GM18873 (cell line): ENCODE data around the gene KHK.
"Not testable (repeated sequence)": the region's sequence is repeated elsewhere in the genome, so short reads cannot be mapped to it uniquely, and the experiment has no call there.

Experiments used
- ATAC-seq: cut with Tn5 transposase; IDR thresholded peaks from one replicate; pipeline ENCODE4 v1.9.1; 2021; ENCODE audit warnings: mild to moderate bottlenecking, moderate library complexity, moderate number of reproducible peaks; ENCODE audit not compliant: unreplicated experiment, low FRiP score

Gene KHK

GRCh38 chr2:27059141-27059820 lies 27.3 kb upstream of the KHK start:
- no peak for ATAC-seq

DNA sequence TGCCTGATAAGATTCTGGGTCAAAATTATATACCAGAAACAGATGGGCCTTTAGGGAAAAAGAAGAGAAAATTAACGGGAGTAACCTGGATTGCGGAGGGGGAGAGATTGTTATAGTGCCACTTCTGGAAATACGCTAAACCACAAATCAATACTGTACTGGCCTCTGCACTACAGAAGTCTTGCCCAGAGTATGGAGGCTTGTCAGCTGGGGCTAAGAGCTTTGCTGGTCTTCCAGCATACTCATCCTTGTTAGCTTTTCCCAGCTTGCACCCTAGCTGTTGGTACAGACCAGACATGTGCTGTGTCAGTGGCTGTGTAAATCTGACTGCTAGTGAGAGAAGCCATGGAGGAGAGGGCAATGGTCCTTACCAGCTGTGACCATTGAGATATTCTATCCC lies 26.2 kb upstream of the KHK start:
- ATAC-seq, result no peak

DNA sequence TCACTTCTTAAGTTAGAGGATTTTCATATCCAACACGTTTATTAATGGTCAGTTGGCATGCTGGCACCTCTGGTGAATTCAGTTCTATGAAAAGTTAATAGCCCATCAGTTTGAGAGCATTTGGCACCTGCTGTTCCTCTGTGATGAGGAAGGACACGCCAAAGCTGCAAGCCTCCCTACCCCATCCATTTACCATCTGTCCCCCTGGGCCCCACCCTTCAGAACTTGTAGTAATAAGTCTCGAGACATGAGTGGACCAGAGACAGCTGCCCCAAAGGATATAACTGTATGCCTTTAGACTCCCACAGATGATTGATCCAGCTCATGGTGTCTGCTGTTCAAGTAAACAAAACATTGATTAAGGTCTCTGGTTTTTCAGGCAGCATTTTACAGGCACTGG lies 21.4 kb upstream of the KHK start:
- no peak for ATAC-seq

GRCh38 chr2:27067385-27067784 lies 19.2 kb upstream of the KHK start:
- ATAC-seq, result no peak

DNA sequence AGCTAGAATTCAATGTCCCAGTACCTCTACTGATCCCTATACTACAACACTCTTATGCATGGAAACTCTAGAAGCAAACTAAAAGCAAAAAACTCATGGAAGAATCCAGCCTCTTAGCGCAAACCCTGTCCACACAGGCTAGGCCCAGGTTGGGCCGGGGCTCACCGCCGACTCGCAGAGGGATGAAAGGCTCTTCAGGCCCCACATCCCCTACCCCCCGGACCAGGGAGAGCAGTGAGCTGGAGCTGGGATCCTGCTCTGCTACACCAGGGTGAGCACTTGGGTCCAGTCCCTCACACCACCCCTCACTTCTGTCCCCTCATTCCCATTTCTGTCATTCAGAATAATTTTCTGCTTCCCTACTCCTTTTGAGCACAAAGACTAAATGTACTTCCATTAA lies 17.1 kb upstream of the KHK start:
- no peak for ATAC-seq

DNA sequence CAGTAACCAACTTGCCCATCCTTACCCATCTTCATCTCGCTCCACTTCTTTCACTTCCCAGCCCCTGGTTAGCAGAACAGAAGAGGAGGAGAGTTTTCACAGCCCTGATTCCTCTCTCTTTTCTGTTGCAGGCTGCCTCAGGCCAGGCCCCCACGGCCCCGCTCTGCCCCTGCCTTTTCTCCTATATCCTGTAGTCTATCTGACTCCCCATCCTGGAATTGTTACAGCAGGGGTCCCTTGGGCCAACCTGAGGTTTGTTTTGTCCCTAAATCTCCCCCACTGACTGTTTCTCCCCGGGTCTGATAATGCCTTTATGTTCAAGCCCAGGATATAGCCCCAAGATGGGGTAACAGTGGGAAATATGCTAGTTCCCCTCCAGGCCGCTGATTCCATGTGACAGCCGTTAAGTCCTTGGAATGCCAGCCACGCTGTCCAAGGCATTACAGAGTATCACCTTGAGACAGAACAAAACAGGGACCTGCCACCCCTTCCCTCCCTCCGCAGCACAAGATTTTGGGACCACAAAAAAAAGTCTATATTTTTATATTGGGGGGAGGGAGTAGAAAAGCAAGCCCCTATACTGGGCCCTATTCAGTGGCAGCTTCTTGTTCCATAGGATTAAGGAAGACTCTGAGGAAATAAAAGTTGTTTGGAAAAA lies 16.5 kb upstream of the KHK start:
- ATAC-seq, result no peak

DNA sequence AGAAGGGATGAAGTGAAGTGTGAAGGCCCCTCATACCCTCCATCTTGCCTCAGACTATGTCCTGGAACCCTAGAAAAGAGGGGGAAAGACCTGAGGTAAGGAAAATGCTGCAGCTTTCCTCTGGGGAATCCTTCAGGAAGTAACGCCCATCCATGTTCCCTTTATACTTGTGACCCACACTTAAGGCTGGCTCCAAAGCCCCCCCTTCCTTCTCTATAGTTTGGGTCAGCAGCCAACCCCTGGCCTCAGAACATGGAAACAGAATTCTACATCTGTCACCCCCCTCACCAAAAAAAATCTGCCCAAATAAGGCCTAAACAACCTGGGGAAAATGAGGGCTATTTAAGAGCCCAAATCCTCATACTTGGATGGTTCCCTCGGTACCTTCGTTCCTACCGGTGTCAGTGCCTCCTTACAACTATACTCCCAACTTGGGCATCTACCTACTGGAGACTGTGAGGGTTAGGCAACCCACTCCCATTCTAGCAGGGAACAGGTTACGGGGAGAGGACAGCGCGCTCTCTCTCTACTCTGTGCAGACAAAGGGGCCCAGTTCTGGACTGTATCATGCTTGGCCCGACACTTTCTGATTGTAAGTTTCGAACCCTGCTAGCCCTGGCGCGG lies 15.8 kb upstream of the KHK start:
- ATAC-seq, result no peak

DNA sequence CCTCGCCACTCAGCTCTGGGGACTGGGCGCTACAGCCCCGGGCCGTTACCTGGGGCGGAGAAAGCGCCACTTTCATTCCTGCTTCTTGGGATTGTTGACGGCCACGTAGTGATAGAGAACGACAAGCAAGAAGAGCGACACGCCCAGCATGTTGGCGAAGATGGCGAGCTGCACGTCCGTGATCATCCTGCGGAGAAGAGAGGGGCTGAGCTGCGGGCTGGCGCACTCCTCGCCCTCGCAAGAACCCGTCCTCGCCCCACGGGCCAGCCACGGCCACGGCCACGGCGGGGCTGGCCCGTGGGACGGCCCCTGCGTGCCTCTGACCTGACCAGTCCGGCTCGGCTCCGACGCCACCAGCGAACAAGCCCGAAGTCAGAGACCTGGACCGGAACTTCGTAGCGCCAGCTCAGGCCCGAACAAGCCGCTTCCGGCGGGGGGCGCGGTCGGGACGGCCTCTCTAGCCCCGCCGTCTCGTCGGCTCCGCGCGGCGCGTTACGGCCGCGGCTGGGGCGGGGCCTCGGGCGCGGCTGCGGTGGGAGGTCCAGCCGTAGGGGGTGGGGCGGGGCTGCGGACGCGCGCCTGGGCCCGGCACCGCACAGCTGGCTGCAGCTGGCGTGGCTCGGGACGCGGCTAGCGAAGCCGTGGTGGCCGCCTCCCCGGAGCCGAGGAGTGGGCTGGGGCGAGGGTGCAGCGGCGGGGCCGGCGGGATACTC lies 15.1 kb upstream of the KHK start, which contains the start of gene OST4:
TSS of gene OST4 (minus strand) at position 378 of the 713 bp plus-strand sequence.
- peak; percentile 73 for ATAC-seq

DNA sequence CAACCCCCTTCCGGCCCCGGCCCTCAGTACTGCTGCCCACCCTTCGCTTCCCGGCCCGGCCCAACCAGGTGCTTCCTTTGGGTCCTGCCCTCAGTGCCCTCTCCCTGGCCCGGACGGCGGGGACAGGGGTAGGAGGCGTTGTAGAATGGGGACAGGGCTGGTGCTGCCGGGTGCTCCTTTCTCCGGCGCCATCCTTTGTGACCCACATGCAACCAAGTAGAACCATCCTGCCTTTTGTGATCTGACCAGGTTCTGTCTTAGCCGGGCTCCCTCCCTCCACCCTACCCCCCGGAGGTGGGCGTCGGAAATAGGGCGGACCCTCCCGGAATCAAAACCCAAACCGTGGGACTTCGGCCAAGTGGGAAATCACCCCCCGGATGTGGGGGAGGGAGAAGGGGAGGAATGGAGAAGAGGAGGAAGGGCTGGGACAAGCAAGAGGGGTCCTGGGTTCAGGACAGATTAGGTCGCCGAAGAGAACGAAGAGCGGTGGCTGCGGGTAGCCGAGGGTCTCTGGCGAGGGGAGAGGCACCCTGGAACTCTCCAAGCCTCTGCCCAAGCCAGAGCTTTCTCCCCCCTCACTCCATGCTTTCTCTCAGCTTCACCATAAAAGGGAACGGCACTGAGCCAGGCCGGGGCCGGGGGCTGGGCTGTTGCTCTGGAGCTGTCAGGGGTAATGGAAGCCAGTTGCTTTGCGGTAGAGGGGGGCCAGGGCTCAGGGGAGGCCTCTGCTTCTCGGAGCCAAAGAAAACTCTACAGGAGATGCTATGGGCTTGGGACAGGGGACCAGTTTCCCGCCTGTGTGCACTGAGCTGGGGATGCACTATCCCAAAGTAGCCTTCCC lies 14.4 kb upstream of the KHK start:
- peak; percentile 21 for ATAC-seq

- no peak for ATAC-seq
These were observed 13.7 kb upstream of the KHK start for GRCh38 chr2:27072920-27073319.

GRCh38 chr2:27073782-27074181 lies 12.8 kb upstream of the KHK start:
- no peak for ATAC-seq

GRCh38 chr2:27074738-27075565 lies 11.6 kb upstream of the KHK start:
- ATAC-seq, result no peak

DNA sequence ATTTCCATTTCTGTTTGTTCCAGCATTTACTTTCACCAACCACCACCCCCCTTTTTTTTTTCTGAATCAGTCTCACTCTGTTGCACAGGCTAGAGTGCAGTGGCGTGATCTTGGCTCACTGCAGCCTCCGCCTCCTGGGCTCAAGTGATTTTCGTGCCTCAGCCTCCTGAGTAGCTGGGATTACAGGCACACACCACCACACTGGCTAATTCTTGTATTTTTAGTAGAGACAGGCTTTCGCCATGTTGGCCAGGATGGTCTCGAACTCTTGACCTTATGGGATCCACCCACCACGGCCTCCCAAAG lies 11.1 kb upstream of the KHK start:
- not testable (repeated sequence) for ATAC-seq

DNA sequence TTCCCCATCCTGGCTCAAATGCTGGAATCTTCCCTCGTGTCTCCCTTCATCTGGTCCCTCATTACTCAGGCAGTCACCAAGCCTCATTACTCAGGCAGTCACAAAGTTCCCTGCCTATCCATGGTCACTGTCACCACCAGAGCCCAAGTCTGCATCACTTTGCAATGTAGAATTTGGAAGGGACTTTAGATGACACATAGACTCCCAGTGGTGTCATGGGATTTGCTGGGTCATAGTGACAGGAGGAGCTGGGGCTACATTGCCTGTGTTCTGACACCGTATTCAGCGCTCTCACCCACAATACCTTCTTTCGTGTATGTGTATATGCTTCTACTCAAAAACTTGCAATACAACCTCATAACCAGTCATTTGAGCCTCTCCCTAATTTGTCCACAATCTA lies 10.2 kb upstream of the KHK start:
- no peak for ATAC-seq

- ATAC-seq, result no peak
These were observed 9.3 kb upstream of the KHK start for GRCh38 chr2:27077231-27077630.

GRCh38 chr2:27078267-27079194 lies 8.0 kb upstream of the KHK start, which contains the start of gene EMILIN1:
Gene EMILIN1, plus strand, starts transcription at chr2:27078615. Its CDS starts 451 bp downstream, at chr2:27079066.
- no peak for ATAC-seq

- ATAC-seq, result no peak
These were observed 7.1 kb upstream of the KHK start for GRCh38 chr2:27079233-27080139.

DNA sequence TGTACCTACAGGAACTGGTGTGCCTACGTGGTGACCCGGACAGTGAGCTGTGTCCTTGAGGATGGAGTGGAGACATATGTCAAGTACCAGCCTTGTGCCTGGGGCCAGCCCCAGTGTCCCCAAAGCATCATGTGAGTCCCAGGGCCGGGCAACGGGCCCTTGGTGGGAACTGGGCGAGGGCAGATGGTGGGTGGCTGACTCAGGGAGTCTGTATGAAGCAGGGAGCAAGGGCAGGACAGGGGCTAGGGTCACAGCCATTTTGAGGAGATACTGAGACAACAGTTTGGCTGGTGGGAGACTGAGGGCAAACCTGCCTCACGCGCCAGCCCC lies 6.5 kb upstream of the KHK start:
- ATAC-seq, result no peak
